Type B pancreatic cell (in vitro differentiated cells): Measurements from ENCODE around the gene SCFD2. TPM values are rescaled to one million over a fixed set of nuclear protein-coding genes. Genes with fewer than 3 reads are reported as not detected.

ENCODE experiments used
- DNase-seq: peaks from one replicate; pipeline ENCODE4 v3.0.0; 2021; ENCODE audit warnings: mixed read lengths; ENCODE audit not compliant: unreplicated experiment; ENCODE audit errors: extremely low spot score
- H3K27ac Mint-ChIP-seq: 2 replicates; pipeline ENCODE4 v1.8.0; 2021; ENCODE audit warnings: mild to moderate bottlenecking, mixed read lengths
- H3K27me3 Mint-ChIP-seq: 2 replicates; pipeline ENCODE4 v1.8.0; 2021; ENCODE audit warnings: mixed read lengths
- H3K36me3 Mint-ChIP-seq: 2 replicates; pipeline ENCODE4 v1.8.0; 2021; ENCODE audit warnings: mixed read lengths
- H3K4me1 Mint-ChIP-seq: one replicate; pipeline ENCODE4 v1.8.0; 2021; ENCODE audit warnings: mixed read lengths; ENCODE audit not compliant: unreplicated experiment
- H3K4me3 Mint-ChIP-seq: 2 replicates; pipeline ENCODE4 v1.8.0; 2021; ENCODE audit warnings: mild to moderate bottlenecking, mixed read lengths
- H3K9me3 Mint-ChIP-seq: 2 replicates; pipeline ENCODE4 v1.8.0; 2021; ENCODE audit warnings: mixed read lengths
- CTCF ChIP-seq: fragments of 200-600 bp; sonication (generic); conservative IDR thresholded peaks from 2 replicates; pipeline ENCODE4 v1.5.0; 2021; ENCODE audit warnings: antibody characterized with exemption, mild to moderate bottlenecking
- total RNA-seq: library from RNA; stranded (reverse); gene quantifications from 2 replicates; pipeline ENCODE4 v1.2.1, GENCODE V29; 2021; ENCODE audit warnings: low replicate concordance

Gene SCFD2
- total RNA-seq, 1 donor from 2014 or later = 11.2 TPM

GRCh38 chr4:53168228-53168627 lies 197.6 kb downstream of the SCFD2 start:
- H3K36me3 Mint-ChIP-seq = no peaks in the 10 kb centered on the region

DNA sequence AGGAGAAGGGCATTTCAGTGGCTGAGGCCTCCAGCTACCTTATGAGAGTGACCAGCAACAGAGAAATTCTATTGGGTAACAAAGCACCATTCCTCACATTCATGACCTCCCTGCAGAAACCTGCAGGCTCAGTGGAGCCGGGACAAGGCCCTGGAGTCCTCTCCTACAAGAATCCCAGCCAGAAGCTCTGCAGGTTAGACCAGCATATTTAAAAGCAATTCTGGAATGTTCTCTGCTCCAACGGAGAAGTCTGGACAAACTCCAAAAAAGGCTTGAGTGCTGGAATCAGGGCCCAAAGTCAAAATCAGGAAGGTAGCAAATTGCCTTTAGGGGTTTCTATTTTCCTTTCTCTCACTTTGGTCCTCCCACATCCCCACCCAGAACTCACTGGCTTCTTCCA lies 202.9 kb downstream of the SCFD2 start:
- no peak overlapping the region for H3K27ac Mint-ChIP-seq
- H3K4me3 Mint-ChIP-seq = no peak overlapping the region
- H3K4me1 Mint-ChIP-seq = peaks cover 8% of the 10 kb centered on the region
- no peaks in the 10 kb centered on the region for H3K27me3 Mint-ChIP-seq
- DNase-seq = no peak
- H3K9me3 Mint-ChIP-seq = no peaks in the 10 kb centered on the region
- TF ChIP-seq CTCF = no peak
- H3K36me3 Mint-ChIP-seq = no peaks in the 10 kb centered on the region

More at GRCh38 chr4:53168228-53168627, 197.6 kb downstream of the SCFD2 start:
- Mint-ChIP-seq H3K4me3 (no peak overlapping the region), H3K9me3 (peaks cover 7% of the 10 kb centered on the region), H3K27me3 (no peaks in the 10 kb centered on the region), H3K4me1 (no peaks in the 10 kb centered on the region), H3K27ac (no peak overlapping the region)
- no peak for DNase-seq
- no peak for TF ChIP-seq CTCF

GRCh38 chr4:53161787-53162433 lies 204.0 kb downstream of the SCFD2 start:
- TF ChIP-seq CTCF = no peak
- H3K27ac Mint-ChIP-seq = no peak overlapping the region
- no peaks in the 10 kb centered on the region for H3K9me3 Mint-ChIP-seq
- no peaks in the 10 kb centered on the region for H3K36me3 Mint-ChIP-seq
- H3K4me1 Mint-ChIP-seq = peaks cover 8% of the 10 kb centered on the region
- H3K27me3 Mint-ChIP-seq = no peaks in the 10 kb centered on the region
- H3K4me3 Mint-ChIP-seq = no peak overlapping the region
- DNase-seq = no peak

DNA sequence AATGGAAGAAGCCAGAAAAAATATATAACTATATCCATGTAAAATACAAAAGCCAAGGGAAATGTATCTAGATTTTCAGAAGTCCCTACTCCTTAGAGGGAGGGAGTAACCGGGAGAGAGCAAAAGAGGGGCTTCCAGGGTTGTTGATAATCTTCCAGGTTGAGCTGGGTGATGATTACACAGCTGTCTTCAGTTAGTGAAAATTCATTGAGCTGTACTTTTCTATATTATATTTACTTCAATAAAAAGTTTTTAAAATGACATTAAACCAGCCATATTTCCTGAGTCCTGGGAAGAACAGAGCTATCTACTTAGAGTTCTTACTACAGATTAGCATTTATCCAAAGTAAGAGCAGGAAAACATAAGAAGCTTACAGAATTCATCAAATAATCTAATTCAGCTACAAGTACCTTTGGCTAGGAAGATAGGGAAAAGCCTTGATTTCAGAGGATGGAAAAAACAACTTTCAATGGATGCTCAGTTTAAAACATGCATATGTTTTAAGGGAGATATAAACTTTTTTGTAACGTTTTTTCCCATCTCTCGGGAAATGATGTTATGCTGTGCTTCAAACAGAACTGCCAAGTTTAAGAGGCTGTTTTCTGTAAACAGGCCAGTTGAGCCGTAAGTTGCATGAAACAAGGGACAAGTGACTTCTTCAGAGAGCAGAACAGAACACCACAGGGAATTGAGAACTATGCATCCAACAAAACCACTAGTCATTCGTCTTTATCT lies 204.6 kb downstream of the SCFD2 start:
- Mint-ChIP-seq H3K27me3 (no peaks in the 10 kb centered on the region), H3K9me3 (no peaks in the 10 kb centered on the region), H3K27ac (no peak overlapping the region), H3K4me1 (peaks cover 8% of the 10 kb centered on the region), H3K4me3 (no peak overlapping the region), H3K36me3 (no peaks in the 10 kb centered on the region)
- TF ChIP-seq CTCF = no peak
- DNase-seq = no peak

- DNase-seq = no peak
- H3K27ac Mint-ChIP-seq = no peak overlapping the region
- no peak overlapping the region for H3K4me3 Mint-ChIP-seq
- H3K36me3 Mint-ChIP-seq = no peaks in the 10 kb centered on the region
- peaks cover 7% of the 10 kb centered on the region for H3K4me1 Mint-ChIP-seq
- TF ChIP-seq CTCF = no peak
- no peaks in the 10 kb centered on the region for H3K27me3 Mint-ChIP-seq
- no peaks in the 10 kb centered on the region for H3K9me3 Mint-ChIP-seq
Measured at GRCh38 chr4:53156896-53157295, 209.0 kb downstream of the SCFD2 start.
